Kidney (tissue), 14 donors: ENCODE data around the gene LMAN2. TPM values are rescaled to one million over a fixed set of nuclear protein-coding genes. Genes with fewer than 3 reads are reported as not detected.

Source experiments
- DNase-seq, 5 donors: peaks; one replicate each; pipeline ENCODE4 v3.0.0-alpha.2; 2013 to 2020
- FAIRE-seq: peaks from 2 replicates; lab custom pipeline; 2012; peaks lifted over from hg19 to GRCh38; lab: Jason Lieb, UNC
- H3K27ac ChIP-seq, 2 donors: one replicate each; pipeline ENCODE4 v1.7.0; 2013; ENCODE audit warnings: low read depth in 2 of 2, low read length in 2 of 2, inconsistent platforms in 1 of 2
- H3K27me3 ChIP-seq: one replicate; pipeline ENCODE4 v1.7.1; 2013; ENCODE audit warnings: low read length, inconsistent platforms; ENCODE audit not compliant: control insufficient read depth, insufficient read depth
- H3K36me3 ChIP-seq, 3 donors: one replicate each; pipeline versions ENCODE4 v1.7.0 to v1.7.1; 2013; ENCODE audit warnings: low read length in 3 of 3, control low read depth in 1 of 3, inconsistent platforms in 1 of 3; ENCODE audit not compliant: insufficient read depth in 3 of 3, control insufficient read depth in 2 of 3
- H3K4me1 ChIP-seq, 3 donors: one replicate each; pipeline versions ENCODE4 v1.7.0 to v1.7.1; 2013; ENCODE audit warnings: low read length in 3 of 3, inconsistent platforms in 1 of 3, low read depth in 1 of 3; ENCODE audit not compliant: control insufficient read depth in 2 of 3, insufficient read depth in 2 of 3
- H3K4me3 ChIP-seq, 3 donors: one replicate each; pipeline versions ENCODE4 v1.7.0 to v1.8.1; 2013; ENCODE audit warnings: low read length in 3 of 3, control low read depth in 1 of 3, inconsistent platforms in 1 of 3
- H3K9ac ChIP-seq, 3 donors: one replicate each; pipeline versions ENCODE4 v1.7.0 to v1.7.1; 2013; ENCODE audit warnings: low read length in 3 of 3, control low read depth in 1 of 3, inconsistent platforms in 1 of 3
- H3K9me3 ChIP-seq, 3 donors: one replicate each; pipeline versions ENCODE4 v1.7.0 to v1.7.1; 2013; ENCODE audit warnings: low read length in 3 of 3, control low read depth in 1 of 3, inconsistent platforms in 1 of 3; ENCODE audit not compliant: control insufficient read depth in 2 of 3, insufficient read depth in 1 of 3
- intact Hi-C: fragments of 100-400 bp; cut with DNase I; formaldehyde crosslinking; loops from one replicate; pipeline ENCODE4 v1.11.1; 2022
- polyA plus RNA-seq: library from polyadenylated mRNA; stranded (reverse); fragments of 350-450 nt; fragmentation: Illumina TruSeq; extraction: RNeasy Lipid Tissue Mini Kit (QIAGEN cat#74804); gene quantifications from one replicate; pipeline ENCODE4 v1.2.3, GENCODE V29; 2014; ENCODE audit warnings: low read depth, low replicate concordance; ENCODE audit not compliant: insufficient read depth
- total RNA-seq: library from RNA; stranded (reverse); fragmentation: NEBNext Ultra II Directional; extraction: Animal tissue kit (Norgen Biotek cat#: 25700); gene quantifications from one replicate; pipeline ENCODE4 v1.2.1, GENCODE V29; 2021
- TF ChIP-seq, protein P1 (sequence below): IDR thresholded peaks from 3 replicates; pipeline ENCODE4 v1.5.1; 2012; ENCODE audit warnings: mild to moderate bottlenecking, moderate library complexity, borderline replicate concordance; ENCODE audit not compliant: insufficient read depth; ENCODE audit errors: extremely low read depth
- donor health status: control.
- donor health status: control.
- donor health status: control.
- donor health status: control.
- donor health status: control.
- donor health status: DM: yes; HTN: yes; CAD: no.
- donor health status: Normal renal cell carcinoma (clear cell type).

LMAN2 gene
- total and polyA plus RNA-seq, 2 donors from 2014 or later = 137 to 190 TPM

DNA sequence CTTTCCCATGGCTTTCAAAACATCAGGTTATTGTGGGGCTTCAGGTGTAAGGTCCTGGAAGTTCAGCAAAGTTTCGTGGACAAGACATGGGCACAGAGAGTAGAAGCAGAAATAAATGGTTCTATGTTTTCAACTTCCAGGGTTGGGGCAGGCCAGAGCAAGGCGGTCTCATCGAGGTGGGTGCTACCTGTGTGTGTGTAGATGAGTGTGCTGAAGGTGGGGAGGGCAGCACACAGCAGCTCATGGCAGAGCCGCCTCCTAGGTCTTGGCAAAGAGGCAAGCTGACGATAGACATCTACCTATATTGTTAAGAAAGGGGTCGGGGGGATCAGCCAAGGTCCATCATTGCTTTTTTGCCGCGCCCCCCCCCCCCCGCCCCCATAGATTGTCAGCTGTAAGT lies 51.8 kb downstream of the LMAN2 start:
- intact Hi-C loops = no loop called here
- H3K27me3 ChIP-seq = no peaks in the 10 kb centered on the region
- H3K9me3 ChIP-seq = no peaks in the 10 kb centered on the region
- FAIRE-seq (no peak), DNase-seq (no peak)
- no peak overlapping the region for H3K4me3 ChIP-seq
- H3K27ac ChIP-seq = peak overlapping the region; percentile 19 to 23
- peaks cover 0 to 32% (median 4%) of the 10 kb centered on the region in 3 donors for H3K4me1 ChIP-seq
- peaks cover 2 to 40% (median 16%) of the 10 kb centered on the region in 3 donors for H3K36me3 ChIP-seq
- TF ChIP-seq, protein P1, sequence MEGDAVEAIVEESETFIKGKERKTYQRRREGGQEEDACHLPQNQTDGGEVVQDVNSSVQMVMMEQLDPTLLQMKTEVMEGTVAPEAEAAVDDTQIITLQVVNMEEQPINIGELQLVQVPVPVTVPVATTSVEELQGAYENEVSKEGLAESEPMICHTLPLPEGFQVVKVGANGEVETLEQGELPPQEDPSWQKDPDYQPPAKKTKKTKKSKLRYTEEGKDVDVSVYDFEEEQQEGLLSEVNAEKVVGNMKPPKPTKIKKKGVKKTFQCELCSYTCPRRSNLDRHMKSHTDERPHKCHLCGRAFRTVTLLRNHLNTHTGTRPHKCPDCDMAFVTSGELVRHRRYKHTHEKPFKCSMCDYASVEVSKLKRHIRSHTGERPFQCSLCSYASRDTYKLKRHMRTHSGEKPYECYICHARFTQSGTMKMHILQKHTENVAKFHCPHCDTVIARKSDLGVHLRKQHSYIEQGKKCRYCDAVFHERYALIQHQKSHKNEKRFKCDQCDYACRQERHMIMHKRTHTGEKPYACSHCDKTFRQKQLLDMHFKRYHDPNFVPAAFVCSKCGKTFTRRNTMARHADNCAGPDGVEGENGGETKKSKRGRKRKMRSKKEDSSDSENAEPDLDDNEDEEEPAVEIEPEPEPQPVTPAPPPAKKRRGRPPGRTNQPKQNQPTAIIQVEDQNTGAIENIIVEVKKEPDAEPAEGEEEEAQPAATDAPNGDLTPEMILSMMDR = no peak
- no peak overlapping the region for H3K9ac ChIP-seq

DNA sequence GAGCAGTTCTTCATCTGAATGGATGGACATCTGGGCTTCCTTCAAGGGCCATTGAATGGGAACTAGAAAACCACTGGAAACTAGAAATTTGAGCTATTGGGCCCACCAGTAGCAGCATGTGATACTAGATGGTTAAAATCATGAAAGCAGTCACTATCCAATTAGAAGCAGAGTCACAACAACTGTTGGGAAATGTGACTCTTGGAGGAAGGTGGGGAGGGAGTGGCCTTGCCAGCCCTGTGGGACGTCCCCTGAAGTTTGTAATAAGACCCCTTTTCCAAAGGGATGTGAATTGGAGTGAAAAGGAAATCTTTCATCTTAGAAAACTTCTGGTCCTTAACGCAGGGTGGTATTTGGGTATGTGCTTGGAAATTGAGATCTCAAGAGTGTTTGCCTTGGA lies 53.5 kb downstream of the LMAN2 start:
- no peaks in the 10 kb centered on the region for H3K27me3 ChIP-seq
- TF ChIP-seq, protein P1 = no peak
- no peak for DNase-seq
- peaks cover 0 to 27% (median 4%) of the 10 kb centered on the region in 3 donors for H3K4me1 ChIP-seq
- intact Hi-C loops = no loop called here
- peaks cover 5 to 56% (median 31%) of the 10 kb centered on the region in 3 donors for H3K36me3 ChIP-seq
- no peak overlapping the region for H3K4me3 ChIP-seq
- no peak overlapping the region for H3K9ac ChIP-seq
- no peaks in the 10 kb centered on the region for H3K9me3 ChIP-seq
- no peak overlapping the region for H3K27ac ChIP-seq
- no peak for FAIRE-seq

DNA sequence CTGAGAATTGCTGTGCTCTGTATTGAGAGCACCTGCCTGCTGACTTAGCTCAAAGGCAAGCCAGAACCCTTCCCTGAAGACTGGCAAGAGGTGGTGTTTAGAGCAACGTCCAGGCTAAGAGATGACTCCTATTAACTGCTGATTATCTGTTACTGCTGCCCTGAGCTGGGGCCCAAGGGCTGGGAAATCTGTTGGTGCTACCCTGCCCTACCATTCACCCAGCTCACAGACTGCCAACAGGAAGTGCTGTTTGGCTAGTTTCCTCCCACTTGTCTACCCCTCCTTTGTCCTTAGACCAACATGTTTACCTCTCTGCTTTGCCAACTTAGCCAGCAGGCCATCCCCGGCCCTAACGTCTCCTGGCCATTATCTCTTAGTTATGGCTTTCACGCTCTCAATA lies 54.9 kb downstream of the LMAN2 start:
- Histone ChIP-seq H3K4me1 (peaks cover 0 to 15% (median 4%) of the 10 kb centered on the region in 3 donors), H3K27me3 (no peaks in the 10 kb centered on the region), H3K27ac (no peak overlapping the region), H3K4me3 (no peak overlapping the region), H3K9ac (no peak overlapping the region), H3K36me3 (peaks cover 12 to 62% (median 33%) of the 10 kb centered on the region in 3 donors), H3K9me3 (no peaks in the 10 kb centered on the region)
- TF ChIP-seq, protein P1 = no peak
- FAIRE-seq (no peak), DNase-seq (no peak)
- intact Hi-C loops = no loop called here

DNA sequence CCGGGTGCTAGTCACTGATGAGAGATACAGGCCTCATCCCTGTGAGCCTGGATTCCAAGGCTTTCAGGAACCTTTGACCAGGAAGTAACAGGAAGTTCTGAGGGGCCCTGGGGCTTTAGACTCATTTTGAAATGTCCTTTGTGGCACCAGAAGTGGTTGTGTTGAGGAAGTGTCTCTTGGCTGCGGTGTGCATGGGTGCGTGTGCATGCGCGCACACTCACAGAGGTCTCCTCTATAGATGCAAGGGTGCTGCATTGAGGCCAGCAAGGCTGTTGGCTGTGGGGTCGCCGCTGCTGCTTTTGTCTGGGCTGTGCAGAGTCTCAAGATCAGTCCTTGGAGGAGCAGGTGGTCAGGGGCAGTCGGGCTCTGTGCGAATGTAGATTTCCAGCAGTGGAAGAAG lies 55.5 kb downstream of the LMAN2 start:
- DNase-seq (peak in 1 of 5 donors; percentile 67), FAIRE-seq (no peak)
- Histone ChIP-seq H3K9ac (no peak overlapping the region), H3K36me3 (peaks cover 13 to 56% (median 33%) of the 10 kb centered on the region in 3 donors), H3K27me3 (no peaks in the 10 kb centered on the region), H3K9me3 (no peaks in the 10 kb centered on the region), H3K4me3 (no peak overlapping the region), H3K27ac (no peak overlapping the region), H3K4me1 (peaks cover 0 to 8% (median 2%) of the 10 kb centered on the region in 3 donors)
- intact Hi-C loops = no loop called here
- TF ChIP-seq, protein P1 = no peak
